NCI-H82 treated with DMSO at 0.1 percent for 48 hours (cell line): ENCODE results near the gene CCDC112.

Experiments
- DNase-seq: peaks from one replicate; lab custom pipeline; 2025; ENCODE audit not compliant: unreplicated experiment; lab: John Stamatoyannopoulos, UW

Gene CCDC112

GRCh38 chr5:115319007-115319406, 22.6 kb upstream of the CCDC112 start:
- DNase-seq = no peak

DNA sequence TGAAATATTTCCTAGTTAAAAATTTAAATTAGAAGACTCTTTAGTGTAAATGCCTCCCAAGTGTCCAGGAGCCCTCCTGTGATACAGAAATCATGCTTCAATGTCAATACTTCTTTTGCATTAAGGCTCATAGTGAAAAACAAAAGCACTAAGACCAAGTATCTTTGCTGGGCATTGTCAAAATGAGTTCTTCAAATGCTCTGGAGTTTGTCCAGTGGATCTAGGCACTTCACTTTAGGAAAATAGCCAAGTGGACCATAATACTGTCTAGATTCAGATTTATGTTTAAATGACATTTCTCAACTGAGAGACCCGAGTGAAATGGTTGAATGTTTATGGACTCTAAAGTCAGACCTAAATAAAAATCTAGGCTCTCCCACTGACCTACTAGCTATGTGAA, 21.3 kb upstream of the CCDC112 start:
- DNase-seq = no peak

DNA sequence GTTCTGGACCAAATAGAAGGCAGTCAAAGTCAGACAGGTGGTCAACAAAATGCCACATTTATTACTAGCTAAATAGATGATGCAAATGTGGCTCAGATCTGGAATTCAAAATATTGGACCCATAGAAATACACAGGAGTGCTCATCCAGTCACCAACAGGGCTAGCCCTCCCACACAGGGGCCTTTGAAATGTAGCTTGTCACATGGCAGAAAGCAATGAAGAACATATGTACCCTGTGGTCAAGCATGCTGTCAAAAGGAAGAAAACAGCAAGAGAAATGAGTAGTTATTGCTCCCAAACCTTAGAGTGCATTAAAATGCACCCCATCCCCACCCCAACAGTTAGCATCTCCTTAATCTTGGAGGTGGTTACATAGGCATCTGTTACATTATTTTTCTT, 20.9 kb upstream of the CCDC112 start:
- DNase-seq = no peak

DNA sequence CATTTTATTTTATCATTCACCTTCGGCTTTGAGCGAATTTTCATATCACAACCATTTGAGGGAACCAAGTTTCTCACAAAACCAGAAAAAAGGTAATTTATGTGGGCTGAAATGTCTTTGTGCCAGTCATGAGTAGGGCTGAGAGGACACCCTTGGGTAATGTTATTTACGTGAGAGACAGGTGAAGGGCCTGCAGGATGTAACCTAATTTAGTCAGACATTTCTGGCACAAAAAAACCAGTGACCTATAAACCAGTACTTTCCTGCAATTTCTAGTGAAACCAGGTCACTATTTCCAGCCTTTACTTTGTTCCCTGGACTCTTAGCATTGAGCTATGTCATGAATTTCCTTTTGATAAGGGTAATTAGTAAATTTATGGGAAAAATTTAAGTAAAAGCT, 17.2 kb upstream of the CCDC112 start:
- no peak for DNase-seq

- DNase-seq = no peak
Observed at GRCh38 chr5:115313052-115313451, 16.6 kb upstream of the CCDC112 start.

DNA sequence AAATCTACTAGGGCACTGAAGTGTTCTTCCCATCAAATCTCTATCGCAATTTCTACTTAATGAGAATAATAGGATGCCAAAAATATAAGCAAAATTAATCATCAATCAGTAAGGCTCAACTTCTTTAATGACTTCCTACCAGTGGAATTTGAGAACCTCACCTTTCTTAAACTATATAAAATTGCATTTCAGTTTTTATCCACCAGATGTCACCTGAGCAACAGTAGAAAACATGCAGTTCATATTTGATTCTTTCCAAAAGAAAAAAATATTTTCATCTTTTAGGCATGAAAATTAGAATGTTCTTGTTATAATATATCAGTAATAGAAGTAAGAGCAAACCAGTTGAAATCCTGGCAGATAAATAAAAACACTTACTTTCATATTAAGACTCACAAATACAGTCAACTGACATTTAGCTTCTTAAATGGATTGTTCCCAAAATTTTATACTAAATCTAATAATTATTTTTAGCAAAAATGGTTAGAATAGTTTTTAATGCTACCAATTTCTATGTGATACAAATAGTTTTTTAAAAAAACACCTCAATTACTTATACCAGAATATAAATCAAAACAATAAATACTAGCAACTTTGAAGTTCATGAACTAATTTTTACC, 13.4 kb upstream of the CCDC112 start:
- DNase-seq = no peak

- no peak for DNase-seq
Observed at GRCh38 chr5:115308815-115309214, 12.4 kb upstream of the CCDC112 start.

DNA sequence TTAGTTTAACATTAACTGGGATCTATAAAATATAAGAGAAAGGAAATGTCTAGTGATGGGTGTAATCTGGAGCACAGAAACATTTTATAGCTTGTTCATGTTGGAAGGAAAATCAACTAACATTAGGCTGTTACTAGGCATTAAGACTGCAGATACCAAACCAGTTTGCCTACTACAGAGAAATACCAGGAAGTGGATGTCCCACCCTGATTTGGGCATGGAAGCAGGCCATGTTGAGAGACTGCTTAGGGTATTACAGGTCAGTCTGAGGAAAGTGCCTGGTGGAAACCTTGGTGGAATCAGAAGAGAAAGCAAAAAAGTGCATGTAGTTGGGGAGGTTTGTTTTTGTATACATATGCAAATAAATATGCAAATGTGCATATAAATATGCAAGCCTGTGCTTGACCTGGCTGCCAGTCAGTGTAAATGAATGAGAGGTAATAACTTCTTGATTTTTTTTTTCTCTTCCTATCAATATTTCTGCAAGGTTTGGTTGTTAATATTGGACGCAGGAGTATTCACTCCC, 9.6 kb upstream of the CCDC112 start:
- DNase-seq = no peak

- no peak for DNase-seq
Observed at GRCh38 chr5:115304496-115304895, 8.0 kb upstream of the CCDC112 start.

DNA sequence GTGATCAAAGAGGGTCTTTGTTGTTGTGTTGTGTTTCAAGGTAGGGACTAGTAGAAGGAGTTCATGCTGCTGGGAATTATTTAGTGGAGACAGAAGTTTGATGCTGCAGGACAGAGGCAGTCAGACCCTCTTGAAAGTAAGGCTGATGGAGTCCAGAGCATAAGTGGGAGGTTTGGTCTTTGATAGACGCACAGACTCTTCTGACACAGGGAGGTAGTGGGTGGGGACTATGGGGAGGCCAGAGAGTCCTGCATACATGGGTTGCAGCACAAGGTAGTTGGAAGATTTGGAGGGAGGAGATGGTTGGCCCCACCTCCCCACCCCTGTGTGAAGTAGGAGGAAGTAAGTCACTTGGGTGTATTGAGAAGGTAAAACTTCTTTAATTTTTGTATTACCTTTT, 2.4 kb upstream of the CCDC112 start:
- no peak for DNase-seq

DNA sequence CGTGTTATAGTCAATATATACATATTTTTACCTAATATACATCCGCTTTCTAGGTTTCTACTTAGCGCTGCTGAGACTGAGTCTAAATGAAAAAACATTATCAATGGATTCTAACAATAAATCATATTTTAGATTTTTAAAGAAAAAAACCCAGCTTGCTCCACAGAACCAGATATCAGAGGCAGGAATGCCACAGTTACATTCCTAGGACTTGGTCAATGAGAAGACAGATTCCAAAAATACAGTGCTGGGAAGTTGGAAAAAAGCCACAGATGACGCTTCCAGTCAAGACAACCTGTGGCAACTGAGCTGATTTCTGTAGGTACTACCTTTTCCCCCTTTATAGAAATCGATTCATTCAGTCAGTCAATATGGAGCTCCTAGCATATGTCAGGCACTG, 577 bp upstream of the CCDC112 start:
- DNase-seq = no peak

DNA sequence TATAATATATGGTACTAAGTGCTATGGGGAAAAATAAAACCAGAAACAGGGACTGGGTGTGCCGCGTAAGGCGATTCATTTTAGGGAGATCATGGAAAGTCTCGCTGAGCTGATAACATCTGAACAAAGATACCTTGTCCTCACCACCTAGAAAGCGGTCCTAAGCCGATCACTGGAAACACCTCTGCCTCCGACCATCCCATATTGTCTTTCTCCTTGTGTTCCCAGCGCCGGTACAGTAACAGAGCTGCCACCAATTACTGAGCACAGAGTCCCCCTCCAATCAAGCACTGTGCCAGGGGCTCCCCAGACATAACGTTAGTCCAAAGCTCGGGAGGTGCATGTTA, 704 bp downstream of the CCDC112 start:
- no peak for DNase-seq

DNA sequence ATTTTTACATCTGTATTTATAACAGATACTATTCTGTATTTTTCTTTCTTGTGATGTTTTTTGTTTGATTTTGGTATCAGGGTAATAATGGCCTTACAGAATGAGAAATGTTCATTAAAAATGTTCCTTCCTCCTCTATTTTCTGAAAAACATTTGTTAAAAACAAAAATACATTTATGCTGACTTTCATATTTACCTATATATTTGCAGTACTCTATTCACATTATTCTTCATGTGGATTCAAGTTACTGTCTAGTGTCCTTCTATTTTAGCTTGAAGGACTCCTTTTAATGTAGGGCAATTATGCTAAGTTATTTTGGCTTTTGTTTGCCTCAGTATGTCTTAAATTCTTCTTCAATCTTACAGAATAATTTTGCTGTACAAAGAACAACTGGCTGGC, 5.1 kb downstream of the CCDC112 start:
- no peak for DNase-seq

- DNase-seq = no peak
Observed at GRCh38 chr5:115289104-115289503, 7.3 kb downstream of the CCDC112 start.

DNA sequence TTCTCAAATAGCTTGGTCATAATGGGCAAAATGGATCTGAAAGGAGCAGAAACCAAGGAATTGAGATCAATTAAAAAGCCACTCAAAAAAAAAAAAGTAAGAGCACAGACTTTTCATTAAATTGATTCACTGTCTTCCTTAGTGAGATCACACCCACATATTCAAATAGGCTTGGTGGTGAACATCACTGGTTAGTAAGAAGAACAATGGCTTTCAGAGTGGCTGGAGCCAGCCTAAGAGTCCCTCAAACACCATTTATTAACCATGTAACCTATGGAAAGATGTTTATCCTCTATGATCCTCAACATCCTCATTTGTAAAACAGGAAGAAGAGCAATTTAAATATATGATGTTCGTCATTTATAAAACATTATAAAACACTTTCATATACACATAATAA, 12.4 kb downstream of the CCDC112 start:
- DNase-seq = no peak

GRCh38 chr5:115282131-115282530, 14.3 kb downstream of the CCDC112 start:
- DNase-seq = no peak

- no peak for DNase-seq
Observed at GRCh38 chr5:115274584-115274983, 21.9 kb downstream of the CCDC112 start.

- no peak for DNase-seq
Observed at GRCh38 chr5:115272297-115272958, 24.0 kb downstream of the CCDC112 start.

- no peak for DNase-seq
Observed at GRCh38 chr5:115271295-115272050, 25.0 kb downstream of the CCDC112 start.

GRCh38 chr5:115267617-115268016, 28.8 kb downstream of the CCDC112 start:
- DNase-seq = no peak

- no peak for DNase-seq
Observed at GRCh38 chr5:115265220-115265619, 31.2 kb downstream of the CCDC112 start.

- DNase-seq = no peak
Observed at GRCh38 chr5:115264786-115265185, 31.7 kb downstream of the CCDC112 start.
